COLO668 (cell line): ENCODE data around the gene PGPEP1.
"Not testable (repeated sequence)": the region's sequence is repeated elsewhere in the genome, so short reads cannot be mapped to it uniquely, and the experiment has no call there.

ENCODE experiments used
- DNase-seq: peaks from one replicate; lab custom pipeline; 2025; ENCODE audit not compliant: unreplicated experiment; lab: John Stamatoyannopoulos, UW

PGPEP1 gene

DNA sequence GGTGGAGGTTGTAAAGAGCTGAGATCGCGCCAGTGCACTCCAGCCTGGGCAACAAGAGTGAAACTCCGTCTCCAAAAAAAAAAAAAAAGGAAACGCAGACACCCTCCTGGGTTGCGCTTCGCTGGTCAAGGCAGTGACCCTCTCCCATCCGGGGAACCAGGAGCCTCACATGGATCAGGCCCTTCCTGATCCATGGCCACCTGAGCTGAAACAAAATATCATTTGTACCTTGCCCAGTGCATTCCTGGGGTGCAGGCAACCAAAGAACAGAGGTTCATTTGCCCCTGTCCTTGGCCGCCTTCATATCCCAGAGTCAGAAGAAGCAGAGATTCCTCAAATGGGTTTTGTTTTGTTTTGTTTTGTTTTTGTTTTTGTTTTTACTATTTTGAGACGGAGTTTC is 9.5 kb upstream of the PGPEP1 start:
- no peak for DNase-seq

DNA sequence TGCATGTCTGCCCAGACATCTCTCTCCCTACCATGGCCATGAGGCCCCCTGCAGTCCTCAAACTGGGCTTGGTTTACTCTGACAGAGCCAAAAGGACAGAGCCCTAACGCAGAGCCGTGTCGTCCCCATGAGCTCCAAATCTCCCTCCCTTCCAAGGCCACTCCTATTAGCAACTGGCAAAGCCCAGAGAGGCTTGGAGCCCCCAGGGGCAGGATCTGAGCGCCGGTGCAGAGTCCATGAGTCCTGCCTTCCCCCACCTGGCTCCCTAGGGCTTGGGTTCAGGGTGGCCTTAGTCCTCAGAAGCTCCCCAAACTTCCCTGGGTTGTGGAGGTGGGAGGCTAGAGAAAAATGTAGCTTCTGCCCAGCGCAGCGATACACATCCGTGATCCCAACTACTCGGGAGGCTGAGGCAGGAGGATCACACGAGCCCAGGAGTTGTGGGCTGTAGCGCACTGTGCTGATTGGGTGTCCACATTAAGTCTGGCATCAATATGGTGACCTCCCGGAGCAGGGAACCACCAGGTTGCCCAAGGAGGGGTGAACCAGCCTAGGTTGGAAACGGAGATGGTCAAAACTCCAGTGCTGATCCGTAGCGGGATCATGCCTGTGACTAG is 7.4 kb upstream of the PGPEP1 start:
- no peak for DNase-seq

DNA sequence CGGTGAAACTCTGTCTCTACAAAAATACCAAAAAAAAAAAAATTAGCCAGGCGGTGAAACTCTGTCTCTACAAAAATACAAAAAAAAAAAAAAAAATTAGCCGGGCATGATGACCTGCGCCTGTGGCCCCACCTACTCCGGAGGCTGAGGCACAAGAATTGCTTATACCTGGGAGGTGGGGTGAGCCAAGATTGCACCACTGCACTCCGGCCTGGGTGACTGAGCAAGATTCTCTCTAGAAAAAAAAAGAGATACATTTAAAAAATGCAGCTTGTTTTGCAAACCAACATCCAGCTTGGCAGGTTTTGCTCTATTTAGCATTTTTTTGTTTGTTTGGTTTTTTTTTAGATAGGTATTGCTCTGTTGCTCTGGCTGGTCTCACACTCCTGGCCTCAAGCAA is 6.7 kb upstream of the PGPEP1 start:
- no peak for DNase-seq

DNA sequence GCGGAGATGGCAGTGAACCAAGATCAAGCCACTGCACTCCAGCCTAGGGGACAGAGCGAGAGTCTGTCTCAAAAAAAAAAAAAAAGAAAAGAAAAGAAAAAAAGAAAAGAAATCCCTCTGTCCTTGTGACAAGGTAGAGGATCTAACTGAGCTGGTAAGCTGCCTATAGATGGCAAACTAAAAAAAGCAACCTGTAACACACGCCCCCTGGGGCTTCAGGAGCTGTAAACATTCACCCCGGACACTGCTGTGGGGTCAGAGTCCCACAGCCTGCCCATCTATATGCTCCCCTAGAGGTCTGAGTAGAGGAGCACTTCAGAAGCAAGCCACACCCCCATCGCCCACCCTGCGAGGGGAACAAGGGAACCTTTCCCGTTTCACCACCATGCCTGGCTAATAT is 4.3 kb upstream of the PGPEP1 start:
- DNase-seq, result no peak

DNA sequence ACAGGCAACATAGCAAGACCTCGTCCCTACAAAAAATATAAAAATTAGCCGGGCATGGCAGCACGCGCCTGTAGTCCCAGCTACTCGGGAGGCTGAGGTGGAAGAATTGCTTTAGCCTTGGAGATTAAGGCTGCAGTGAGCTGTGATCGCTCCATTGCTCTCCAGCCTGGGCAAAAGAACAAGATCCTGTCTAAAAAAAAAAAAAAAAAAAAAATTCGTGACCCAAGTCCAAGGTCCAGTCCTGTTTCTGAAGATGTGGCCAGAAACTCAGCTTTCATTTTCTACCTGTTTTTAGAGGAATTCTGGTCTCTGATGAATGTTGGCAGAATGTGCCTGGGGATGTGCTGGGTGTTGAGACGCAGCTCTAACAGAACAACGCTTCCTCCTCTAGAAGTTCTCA is 1.9 kb upstream of the PGPEP1 start:
- DNase-seq, result no peak

DNA sequence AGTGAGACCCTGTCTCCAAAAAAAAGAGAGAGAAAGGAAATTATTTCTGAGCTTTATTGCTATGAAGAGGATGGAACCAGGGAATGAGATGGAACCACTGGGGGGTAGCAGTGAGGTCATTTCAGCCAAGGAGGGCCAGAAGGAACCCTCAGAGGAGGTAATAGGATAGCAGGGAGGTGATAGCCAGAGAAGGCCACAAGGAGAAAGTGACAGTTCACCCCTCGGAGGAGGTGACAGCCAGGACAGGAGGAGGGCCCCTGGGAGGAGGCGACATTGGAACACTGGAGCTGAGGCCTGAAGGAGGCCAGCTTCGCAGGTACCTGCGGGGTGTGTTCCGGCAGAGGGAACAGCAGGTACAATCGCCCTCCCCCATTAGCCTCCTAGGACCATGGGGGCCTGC is 675 bp upstream of the PGPEP1 start:
- peak; percentile 3 for DNase-seq

DNA sequence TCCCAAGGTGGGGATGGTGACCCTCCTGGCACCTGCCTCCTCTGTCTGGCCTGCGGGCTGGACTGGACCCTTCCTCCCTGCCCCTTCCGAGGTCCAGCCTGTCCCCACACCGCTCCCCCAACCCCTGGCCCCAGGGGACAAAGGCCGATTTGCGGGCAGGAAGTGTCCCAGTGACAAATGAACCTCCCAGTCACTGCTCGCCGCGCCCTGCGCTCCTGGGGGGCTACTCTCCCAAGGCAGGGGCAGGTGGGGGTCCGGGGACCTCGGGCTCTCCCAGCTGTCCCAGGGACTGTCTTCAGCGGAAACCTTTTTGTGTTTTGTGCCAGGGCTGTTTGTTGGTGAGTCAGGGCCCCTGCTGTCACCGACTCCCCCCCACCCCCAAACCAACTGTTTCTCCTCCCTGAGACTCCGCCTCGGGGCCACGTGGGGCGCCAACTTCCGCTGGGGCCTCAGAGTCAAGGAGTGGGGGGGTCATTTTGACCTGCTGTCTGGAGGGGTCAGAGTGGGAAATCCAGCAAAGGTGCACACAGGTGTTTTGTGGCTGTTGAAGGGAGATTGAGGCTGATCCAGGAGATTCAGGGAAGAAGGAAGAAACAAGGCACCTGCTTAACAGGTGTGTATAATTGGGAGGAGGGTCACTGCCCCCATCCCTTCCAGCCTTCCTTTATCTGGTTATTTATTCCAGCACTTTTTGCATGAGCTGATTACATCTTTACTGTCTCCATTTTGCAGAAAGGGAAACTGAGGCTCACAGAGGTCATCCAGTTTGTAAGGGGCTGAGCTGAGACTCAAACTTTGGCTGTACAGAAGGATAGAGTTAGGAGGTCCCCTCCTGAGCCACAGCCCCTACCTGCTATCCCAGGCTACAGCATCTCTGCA is 831 bp downstream of the PGPEP1 start:
- DNase-seq, result peak; percentile 65

DNA sequence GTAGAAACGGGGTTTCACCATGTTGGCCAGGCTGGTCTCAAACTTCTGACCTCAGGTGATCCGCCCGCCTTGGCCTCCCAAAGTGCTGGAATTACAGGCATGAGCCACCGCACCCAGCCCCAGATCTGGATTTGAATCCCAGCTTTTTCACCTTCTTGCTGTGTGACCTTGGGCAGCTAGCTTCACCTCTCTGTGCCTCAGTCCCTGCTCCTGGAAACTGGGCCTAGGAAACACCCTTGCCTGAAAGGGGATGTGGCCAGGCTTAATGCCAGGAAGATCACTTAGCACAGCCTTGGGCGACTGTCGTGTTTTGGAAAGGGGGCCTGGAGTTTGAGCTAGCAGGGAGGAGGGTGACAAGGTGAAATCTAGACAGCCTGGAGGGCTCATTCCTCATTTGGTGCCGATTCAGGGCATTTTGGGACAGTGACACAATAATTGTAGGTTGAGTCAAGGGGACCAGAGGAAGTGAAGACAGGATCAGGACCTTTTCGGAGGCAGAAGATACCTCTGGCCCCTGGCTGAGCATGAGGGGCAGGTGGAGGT is 1.8 kb downstream of the PGPEP1 start:
- DNase-seq, result peak; percentile 25

DNA sequence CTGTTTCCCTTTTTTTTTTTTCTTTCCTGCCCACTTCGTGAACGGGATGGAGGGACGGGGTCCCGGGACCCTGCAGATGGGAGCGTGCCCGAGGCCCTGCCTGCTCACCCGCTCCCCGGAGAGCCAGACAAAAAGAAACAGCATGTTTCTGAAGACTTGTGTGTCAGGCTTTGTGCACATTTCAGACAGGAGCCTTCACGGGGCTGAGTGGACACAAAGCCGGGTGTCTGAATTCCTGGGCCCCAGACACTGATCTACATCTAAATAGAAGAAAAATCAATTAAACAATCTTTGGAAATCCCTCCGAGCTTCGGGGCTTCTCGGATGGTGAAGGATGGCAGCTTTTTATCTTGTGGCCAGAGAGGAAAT is 4.2 kb downstream of the PGPEP1 start:
- DNase-seq, result no peak

DNA sequence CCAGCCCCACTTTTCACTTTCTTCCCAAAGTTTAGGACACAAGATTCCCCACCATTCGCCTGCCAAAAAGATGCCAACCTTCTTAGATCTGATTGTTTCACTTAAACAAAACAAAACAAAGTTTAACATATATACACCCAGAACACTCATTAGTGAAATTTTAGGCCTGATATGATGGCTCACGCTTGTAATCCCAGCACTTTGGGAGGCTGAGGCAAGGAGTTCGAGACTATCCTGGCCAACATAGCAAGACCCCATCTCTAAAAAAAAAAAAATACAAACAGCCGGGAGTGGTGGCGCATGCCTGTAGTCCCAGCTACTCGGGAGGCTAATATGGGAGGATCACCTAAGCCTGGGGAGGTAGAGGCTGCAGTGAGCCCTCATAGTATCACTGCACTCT is 4.9 kb downstream of the PGPEP1 start:
- DNase-seq, result no peak

DNA sequence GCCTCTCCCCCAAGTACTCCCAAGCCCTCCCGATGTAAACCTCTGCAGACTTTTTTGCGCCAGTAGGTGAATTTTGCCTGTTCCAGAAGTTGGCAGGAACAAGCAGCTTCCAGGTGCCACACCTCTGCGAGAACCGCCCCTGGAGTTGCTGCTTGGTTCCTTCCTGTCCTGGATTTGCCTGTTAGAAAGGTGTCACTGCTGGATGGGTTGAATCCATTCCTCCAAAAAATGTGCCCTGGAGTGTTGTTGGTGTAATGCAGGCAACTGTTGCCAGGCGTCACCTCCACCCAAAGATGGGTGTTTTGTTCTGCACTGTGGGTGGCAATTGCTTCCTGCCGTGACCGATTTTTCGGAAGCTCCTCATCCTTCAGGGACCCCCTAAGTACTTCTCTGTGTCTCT is 5.7 kb downstream of the PGPEP1 start:
- no peak for DNase-seq

DNA sequence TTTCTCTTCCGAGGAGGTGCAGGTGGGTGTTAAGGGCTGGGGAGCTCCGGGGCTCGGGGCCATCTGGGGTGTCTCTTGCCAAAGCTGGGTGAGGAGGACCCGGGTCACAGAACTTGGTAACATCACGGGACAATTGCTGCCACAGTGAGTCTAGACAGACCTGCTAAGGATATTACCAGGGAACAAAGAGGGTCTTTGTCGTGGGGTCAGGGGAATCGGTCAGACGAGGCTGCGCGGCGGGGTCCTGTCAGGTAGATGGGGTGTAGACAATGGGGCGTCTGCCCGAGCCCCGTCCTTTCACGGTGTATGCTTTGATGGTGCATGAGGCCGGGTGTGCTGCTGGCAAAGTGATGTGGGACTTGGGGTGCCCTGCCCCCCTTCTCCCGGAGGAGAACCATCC is 7.8 kb downstream of the PGPEP1 start:
- no peak for DNase-seq

DNA sequence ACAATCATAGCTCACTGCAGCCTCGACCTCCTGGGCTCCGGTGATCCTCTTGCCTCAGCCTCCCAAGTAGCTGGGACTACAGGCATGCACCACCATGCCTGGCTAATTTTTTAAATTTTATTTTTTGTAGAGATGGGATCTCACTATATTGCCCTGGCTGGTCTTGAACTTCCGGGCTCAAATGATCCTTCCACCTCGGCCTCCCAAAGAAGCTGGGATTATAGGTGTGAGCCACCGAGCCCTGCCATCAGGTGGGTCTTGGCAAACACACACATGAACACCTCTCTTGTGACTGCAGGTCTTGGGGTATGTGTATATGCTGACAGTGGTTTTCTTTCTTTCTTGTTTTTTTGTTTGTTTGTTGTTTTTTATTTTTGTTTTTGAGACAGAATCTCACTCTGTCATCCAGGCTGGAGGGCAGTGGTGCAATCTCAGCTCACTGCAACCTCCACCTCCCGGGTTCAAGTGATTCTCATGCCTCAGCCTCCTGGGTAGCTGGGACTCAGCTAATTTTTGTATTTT is 8.5 kb downstream of the PGPEP1 start:
- not testable (repeated sequence) for DNase-seq

DNA sequence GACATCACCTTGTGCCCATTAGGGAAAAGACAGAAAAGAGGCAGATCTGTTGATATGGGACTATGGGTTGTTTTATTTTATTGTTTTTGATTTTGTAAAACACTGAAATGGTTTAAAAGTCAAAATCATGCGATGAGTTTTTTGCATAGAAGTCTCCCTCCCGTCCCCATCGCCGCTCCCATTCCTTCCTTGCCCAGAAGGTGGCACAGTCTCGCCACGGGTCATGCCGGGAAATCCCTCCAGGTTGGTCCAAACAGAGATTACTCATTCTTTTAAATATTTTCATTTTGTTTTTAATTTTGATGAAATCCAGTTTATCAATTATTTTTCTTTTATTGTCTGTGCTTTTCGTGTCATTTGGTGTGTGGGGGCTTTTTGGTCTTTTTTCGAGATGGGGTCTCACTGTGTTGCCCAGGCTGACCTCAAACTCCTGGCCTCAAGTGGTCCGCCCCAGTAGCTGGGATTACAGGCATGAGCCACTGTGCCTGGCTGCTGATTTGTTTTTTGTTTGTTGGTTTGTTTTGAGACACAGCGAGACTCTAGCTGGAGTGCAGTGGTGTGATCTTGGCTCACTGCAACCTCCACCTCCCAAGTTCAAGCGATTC is 9.2 kb downstream of the PGPEP1 start:
- DNase-seq, result peak; percentile 49

DNA sequence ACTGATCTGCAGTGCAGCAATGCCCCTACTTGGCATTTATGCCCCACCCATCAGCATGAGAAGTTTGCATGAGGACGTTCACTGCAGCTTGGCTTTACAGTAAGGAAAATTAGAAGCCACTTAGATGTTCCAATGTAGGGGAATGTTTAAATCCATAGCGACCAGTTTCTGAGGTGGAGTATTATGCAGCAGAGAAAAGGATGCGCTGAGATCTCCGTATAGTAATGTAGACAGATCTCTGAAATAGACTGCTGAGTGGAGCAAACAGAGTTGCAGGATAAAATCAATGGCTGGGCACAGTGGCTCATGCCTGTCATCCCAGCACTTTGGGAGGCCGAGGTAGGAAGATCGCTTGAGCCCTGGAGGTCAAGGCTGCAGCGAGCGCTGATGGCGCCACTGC is 10.1 kb downstream of the PGPEP1 start:
- DNase-seq, result no peak

DNA sequence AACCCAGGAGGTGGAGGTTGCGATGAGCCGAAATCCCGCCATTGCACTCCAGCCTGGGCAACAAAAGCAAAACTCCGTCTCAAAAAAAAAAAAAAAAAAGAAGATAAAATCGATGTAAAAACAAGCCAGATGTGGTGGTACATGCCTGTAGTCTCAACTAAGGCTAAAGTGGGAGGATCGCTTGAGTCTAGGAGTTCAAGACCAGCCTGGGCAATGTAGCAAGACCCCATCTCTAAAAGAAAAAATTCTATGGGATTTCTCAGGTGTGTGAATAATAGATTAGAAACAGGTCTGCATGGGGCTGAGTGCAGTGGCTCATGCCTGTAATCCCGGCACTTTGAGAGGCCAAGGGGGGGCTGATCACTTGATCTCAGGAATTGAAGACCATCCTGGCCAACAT is 11.1 kb downstream of the PGPEP1 start:
- no peak for DNase-seq

DNA sequence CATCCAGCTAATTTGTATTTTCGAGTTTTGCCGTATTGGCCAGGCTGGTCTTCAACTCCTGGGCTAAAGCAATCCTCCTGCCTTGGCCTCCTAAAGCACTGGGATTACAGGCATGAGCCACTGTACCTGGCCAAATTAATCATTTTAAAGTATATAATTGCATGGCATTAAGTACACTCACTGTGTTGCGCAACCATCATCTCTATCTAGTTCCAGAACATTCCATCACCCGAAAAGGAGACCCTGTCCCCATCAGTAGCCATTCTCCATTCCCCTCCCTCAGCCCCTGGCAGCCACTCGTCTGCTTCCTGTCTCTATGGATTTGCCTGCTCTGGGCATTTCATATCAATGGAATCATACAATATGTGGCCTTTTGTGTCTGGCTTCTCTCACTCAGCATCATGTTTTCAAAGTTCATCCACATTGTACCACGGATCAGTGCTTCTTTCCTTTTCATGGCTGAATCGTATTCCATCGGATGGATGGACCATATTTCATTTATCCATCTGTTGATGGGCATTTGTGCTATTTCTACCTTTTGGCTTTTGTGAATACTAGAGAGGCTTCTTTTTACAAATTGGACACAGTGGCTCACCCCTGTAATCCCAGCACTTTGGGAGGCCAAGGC is 13.1 kb downstream of the PGPEP1 start:
- DNase-seq, result no peak

DNA sequence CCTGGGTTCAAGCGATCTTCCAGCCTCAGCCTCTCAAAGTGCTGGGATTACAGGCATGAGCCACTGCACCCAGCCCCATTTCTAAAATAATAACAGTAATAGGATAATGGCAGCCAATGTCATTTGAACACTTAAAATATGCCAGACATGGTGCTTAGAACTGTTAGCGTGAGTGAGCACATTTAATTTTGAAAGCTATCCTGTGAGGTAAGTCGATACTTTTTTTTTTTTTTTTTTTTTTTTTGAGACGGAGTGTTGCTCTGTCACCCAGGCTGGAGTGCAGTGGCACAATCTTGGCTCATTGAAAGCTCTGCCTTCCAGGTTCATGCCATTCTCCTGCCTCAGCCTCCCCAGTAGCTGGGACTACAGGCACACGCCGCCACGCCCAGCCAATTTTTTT is 14.3 kb downstream of the PGPEP1 start:
- not testable (repeated sequence) for DNase-seq

DNA sequence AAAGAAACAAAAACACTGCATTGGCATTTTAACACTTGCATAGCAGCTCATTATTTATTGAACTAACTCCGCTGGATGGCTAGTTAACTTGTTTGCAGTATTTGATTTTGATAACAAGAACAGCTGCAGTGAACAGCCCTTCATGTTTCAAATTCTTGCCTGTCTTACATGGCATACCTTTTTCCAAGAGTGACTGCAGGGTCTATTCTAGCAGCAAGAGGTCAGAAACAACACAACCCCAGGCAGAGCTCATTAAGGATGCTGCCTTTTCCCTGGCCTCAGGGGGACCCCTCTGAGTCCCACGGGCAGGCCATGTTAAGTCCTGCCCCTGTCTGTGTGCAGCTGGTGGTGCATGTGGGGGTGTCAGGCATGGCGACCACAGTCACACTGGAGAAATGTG is 16.6 kb downstream of the PGPEP1 start:
- no peak for DNase-seq

DNA sequence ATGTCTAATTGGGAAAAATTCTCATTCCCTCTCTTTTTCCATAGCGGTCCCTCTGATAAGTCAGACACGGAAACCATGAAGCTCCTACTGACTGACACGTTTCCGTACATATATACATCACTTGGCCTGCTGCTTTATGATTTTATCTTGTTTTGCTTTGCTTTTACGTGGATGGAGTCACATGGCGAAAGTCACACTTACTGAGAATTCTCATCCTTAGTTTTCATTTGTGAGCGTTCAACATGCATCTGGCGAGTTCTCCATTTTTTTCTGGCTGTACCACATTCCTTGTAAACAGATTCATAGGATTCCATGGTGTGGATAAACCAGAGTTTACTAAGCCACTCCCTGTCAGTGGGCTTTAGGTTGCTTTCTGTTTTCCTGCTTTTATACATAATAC is 21.2 kb downstream of the PGPEP1 start:
- DNase-seq, result no peak

DNA sequence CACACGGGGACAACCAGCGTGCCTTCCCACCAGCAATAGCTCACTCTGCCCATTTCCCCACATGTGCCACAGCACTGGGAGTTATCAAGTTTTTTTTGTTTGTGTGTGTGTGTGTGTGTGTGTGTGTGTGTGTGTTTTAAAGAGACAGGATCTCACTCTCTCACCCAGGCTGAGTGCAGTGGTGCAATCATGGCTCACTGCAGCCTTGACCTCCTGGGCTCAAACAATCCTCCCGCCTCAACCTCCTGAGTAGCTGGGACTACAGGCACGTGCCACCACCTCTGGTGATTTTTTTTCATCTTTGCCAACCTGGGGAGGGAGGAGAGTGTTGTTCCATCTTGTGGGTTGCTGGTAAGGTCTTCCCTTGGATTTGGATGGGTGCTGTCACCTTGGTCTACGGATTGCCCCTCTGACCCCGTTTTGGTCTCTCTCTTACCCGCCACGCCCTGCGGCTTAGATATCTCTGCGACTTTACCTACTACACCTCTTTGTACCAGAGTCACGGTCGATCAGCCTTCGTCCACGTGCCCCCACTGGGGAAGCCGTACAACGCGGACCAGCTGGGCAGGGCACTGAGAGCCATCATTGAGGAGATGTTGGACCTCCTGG is 22.6 kb downstream of the PGPEP1 start:
- no peak for DNase-seq
